Mesenteric fat pad (tissue), 1 donor: ENCODE results near the gene NDUFA11. TPM values are rescaled to one million over a fixed set of nuclear protein-coding genes. Genes with fewer than 3 reads are reported as not detected.

Source experiments
- DNase-seq: peaks from one replicate; pipeline ENCODE4 v3.0.0-alpha.2; 2020; ENCODE audit warnings: low spot score
- total RNA-seq: library from RNA; stranded (reverse); fragmentation: NEBNext Ultra II Directional; extraction: Animal tissue kit (Norgen Biotek cat#: 25700); gene quantifications from one replicate; pipeline ENCODE4 v1.2.1, GENCODE V29; 2021
- donor health status: DM: yes; HTN: yes; CAD: no.

The NDUFA11 gene
- total RNA-seq, 1 donor from 2014 or later: 186 TPM

GRCh38 chr19:5932609-5933262 lies 29.1 kb upstream of the NDUFA11 start:
- DNase-seq: no peak

- DNase-seq: no peak
Observed at GRCh38 chr19:5932146-5932545, 28.6 kb upstream of the NDUFA11 start.

- no peak for DNase-seq
Observed at GRCh38 chr19:5931251-5931650, 27.7 kb upstream of the NDUFA11 start.

GRCh38 chr19:5929625-5930024 lies 26.0 kb upstream of the NDUFA11 start:
- no peak for DNase-seq

GRCh38 chr19:5929179-5929578 lies 25.6 kb upstream of the NDUFA11 start:
- DNase-seq: no peak

- no peak for DNase-seq
Observed at GRCh38 chr19:5927441-5927821, 23.8 kb upstream of the NDUFA11 start.

GRCh38 chr19:5926641-5927440 lies 23.3 kb upstream of the NDUFA11 start:
- DNase-seq: no peak

- no peak for DNase-seq
Observed at GRCh38 chr19:5925830-5926427, 22.3 kb upstream of the NDUFA11 start.

- no peak for DNase-seq
Observed at GRCh38 chr19:5923356-5923755, 19.8 kb upstream of the NDUFA11 start.

- DNase-seq: no peak
Observed at GRCh38 chr19:5922161-5922545, 18.6 kb upstream of the NDUFA11 start.

GRCh38 chr19:5921516-5922160 lies 18.0 kb upstream of the NDUFA11 start:
- DNase-seq: no peak

- no peak for DNase-seq
Observed at GRCh38 chr19:5918463-5919079, 15.0 kb upstream of the NDUFA11 start.

- no peak for DNase-seq
Observed at GRCh38 chr19:5917431-5918107, 14.0 kb upstream of the NDUFA11 start.

GRCh38 chr19:5916181-5916708 lies 12.7 kb upstream of the NDUFA11 start:
- DNase-seq: no peak

- DNase-seq: no peak
Observed at GRCh38 chr19:5915782-5916165, 12.2 kb upstream of the NDUFA11 start.

- no peak for DNase-seq
Observed at GRCh38 chr19:5914946-5915781, 11.6 kb upstream of the NDUFA11 start.

- DNase-seq: no peak
Observed at GRCh38 chr19:5914358-5914774, 10.8 kb upstream of the NDUFA11 start.

GRCh38 chr19:5913739-5914357 lies 10.3 kb upstream of the NDUFA11 start, which contains the start of gene CAPS:
CAPS (plus strand) TSS chr19:5914254; CDS start chr19:5914407, 153 bp downstream.
- DNase-seq: no peak

- DNase-seq: no peak
Observed at GRCh38 chr19:5911366-5911765, 7.8 kb upstream of the NDUFA11 start.
